ENCODE data around the gene BLOC1S5.

BLOC1S5 gene

GRCh38 chr6:8105791-8106190, 41.6 kb upstream of the BLOC1S5 start:
- peaks cover 14% of the 10 kb centered on the region for H3K79me2 ChIP-seq (ENCODE audit: low read length)
- H3K4me2 ChIP-seq (ENCODE audit: low read depth, low read length) = no peak overlapping the region
- no peak overlapping the region for H3K9ac ChIP-seq (ENCODE audit: low read length)
- H4K20me1 ChIP-seq (ENCODE audit: insufficient read depth, low read length) = no peaks in the 10 kb centered on the region
- H3K9me3 ChIP-seq (replicated peaks; ENCODE audit: insufficient read depth, low read length) = no peaks in the 10 kb centered on the region
- DNase-seq = no peak
- no peaks in the 10 kb centered on the region for H3K27me3 ChIP-seq (replicated peaks; ENCODE audit: insufficient read depth, low read length)
- H3K4me3 ChIP-seq (ENCODE audit: low read length) = no peak overlapping the region
- no peaks in the 10 kb centered on the region for H3K9me2 ChIP-seq (replicated peaks; ENCODE audit: insufficient read depth, low read length)
- TF ChIP-seq EZH2 (optimal IDR thresholded peaks at IDR 0.05; ENCODE audit: low read depth, low read length) (no peak), EZH2phosphoT487 (IDR thresholded peaks at IDR 0.05; ENCODE audit: low read length) (no peak)
- TF ChIP-seq, protein P1, sequence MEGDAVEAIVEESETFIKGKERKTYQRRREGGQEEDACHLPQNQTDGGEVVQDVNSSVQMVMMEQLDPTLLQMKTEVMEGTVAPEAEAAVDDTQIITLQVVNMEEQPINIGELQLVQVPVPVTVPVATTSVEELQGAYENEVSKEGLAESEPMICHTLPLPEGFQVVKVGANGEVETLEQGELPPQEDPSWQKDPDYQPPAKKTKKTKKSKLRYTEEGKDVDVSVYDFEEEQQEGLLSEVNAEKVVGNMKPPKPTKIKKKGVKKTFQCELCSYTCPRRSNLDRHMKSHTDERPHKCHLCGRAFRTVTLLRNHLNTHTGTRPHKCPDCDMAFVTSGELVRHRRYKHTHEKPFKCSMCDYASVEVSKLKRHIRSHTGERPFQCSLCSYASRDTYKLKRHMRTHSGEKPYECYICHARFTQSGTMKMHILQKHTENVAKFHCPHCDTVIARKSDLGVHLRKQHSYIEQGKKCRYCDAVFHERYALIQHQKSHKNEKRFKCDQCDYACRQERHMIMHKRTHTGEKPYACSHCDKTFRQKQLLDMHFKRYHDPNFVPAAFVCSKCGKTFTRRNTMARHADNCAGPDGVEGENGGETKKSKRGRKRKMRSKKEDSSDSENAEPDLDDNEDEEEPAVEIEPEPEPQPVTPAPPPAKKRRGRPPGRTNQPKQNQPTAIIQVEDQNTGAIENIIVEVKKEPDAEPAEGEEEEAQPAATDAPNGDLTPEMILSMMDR (IDR thresholded peaks at IDR 0.05; ENCODE audit: low read length) = no peak
- peaks cover 23% of the 10 kb centered on the region for H3K4me1 ChIP-seq (ENCODE audit: low read length)
- H3K36me3 ChIP-seq (replicated peaks; ENCODE audit: insufficient read depth, low read length) = no peaks in the 10 kb centered on the region
- H2AFZ ChIP-seq (ENCODE audit: low read length) = no peak overlapping the region
- H3F3A ChIP-seq (ENCODE audit: insufficient read depth, low read length) = peaks cover 15% of the 10 kb centered on the region
- H3K27ac ChIP-seq (ENCODE audit: low read length) = no peak overlapping the region

DNA sequence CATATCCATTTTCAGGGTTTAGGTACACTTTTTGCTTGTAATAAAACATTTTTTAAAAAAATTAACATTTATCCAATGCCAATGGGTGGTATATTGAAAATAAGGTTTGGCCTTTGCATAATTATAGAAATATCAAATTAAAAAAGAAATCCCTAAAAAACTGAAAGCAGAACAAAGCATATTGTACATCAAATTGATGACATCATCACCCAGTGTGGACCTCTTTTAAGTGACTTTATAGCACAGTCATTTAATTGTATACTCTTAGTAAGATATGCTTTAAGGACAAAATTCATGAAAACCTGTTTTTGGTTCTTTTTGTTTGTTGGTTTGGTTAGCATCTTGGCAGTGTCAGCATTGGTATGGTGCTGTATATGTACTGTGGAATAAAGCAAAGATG, 39.5 kb upstream of the BLOC1S5 start:
- H3K9me3 ChIP-seq (replicated peaks; ENCODE audit: insufficient read depth, low read length) = no peaks in the 10 kb centered on the region
- peaks cover 34% of the 10 kb centered on the region for H3K79me2 ChIP-seq (ENCODE audit: low read length)
- no peaks in the 10 kb centered on the region for H3K9me2 ChIP-seq (replicated peaks; ENCODE audit: insufficient read depth, low read length)
- H3K9ac ChIP-seq (ENCODE audit: low read length) = no peak overlapping the region
- peaks cover 8% of the 10 kb centered on the region; the same call in 1 of the 2 replicates for H3F3A ChIP-seq (ENCODE audit: insufficient read depth, low read length)
- peaks cover 9% of the 10 kb centered on the region; the same call in 1 of the 2 replicates for H3K4me1 ChIP-seq (ENCODE audit: low read length)
- H4K20me1 ChIP-seq (ENCODE audit: insufficient read depth, low read length) = no peaks in the 10 kb centered on the region
- no peaks in the 10 kb centered on the region for H3K27me3 ChIP-seq (replicated peaks; ENCODE audit: insufficient read depth, low read length)
- TF ChIP-seq EZH2 (optimal IDR thresholded peaks at IDR 0.05; ENCODE audit: low read depth, low read length) = no peak
- TF ChIP-seq, protein P1 (IDR thresholded peaks at IDR 0.05; ENCODE audit: low read length) = no peak
- no peak for TF ChIP-seq EZH2phosphoT487 (IDR thresholded peaks at IDR 0.05; ENCODE audit: low read length)
- H3K4me3 ChIP-seq (ENCODE audit: low read length) = no peak overlapping the region
- H3K27ac ChIP-seq (ENCODE audit: low read length) = no peak overlapping the region
- H3K36me3 ChIP-seq (replicated peaks; ENCODE audit: insufficient read depth, low read length) = no peaks in the 10 kb centered on the region
- no peak overlapping the region for H3K4me2 ChIP-seq (ENCODE audit: low read depth, low read length)
- H2AFZ ChIP-seq (ENCODE audit: low read length) = no peak overlapping the region
- no peak for DNase-seq

DNA sequence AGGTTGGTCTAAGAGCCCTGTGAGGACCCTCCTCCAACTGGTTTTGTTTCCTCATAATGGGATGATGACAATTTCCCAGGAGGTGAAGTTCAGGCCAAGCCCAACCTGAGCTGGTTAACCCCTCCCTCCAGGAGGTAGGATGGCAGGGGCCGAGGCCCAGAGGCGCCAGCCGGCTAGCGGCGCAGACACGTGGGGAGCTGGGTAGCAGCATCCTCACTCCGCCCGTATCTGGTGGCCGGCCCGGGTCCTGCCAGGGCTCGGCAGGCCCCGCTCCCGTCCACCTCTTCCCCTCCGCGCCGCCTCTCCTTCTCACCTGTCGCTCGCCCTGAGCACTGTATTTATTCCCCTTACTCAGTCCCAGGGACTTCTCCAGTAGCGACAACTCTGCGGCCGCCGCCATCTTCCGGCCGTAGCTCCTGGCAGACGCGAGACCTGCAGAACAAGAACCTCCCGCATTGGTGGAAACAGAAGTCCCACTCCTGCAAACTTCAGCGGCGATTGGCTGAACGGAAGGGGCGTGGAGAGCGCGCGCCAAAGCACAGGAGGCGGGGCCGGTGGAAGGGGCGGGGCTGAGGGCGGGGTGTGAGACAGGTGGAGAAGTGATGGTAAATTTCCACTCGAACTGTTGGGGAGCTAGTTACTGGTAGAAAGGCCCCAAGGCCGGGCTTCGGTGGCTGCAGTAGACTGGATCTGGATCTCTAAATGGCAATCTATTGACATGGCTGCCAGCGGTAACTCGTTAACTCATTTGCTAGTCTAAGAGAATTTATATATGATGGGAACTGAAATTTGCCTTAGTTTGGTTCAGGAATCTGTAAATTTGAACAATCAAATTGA, 38.2 kb upstream of the BLOC1S5 start, which contains the start of gene EEF1E1:
Gene EEF1E1 (minus strand): TSS at position 427 of the 837 bp plus-strand sequence. CDS start 27 bp downstream, at position 400.
- peak; percentile 96 for DNase-seq
- Histone ChIP-seq H3K79me2 (ENCODE audit: low read length) (peaks cover 48% of the 10 kb centered on the region), H3K27me3 (replicated peaks; ENCODE audit: insufficient read depth, low read length) (no peaks in the 10 kb centered on the region), H3K4me2 (ENCODE audit: low read depth, low read length) (peak within 1 kb of the TSS; percentile 90), H3F3A (ENCODE audit: insufficient read depth, low read length) (peaks cover 8% of the 10 kb centered on the region; the same call in 1 of the 2 replicates), H4K20me1 (ENCODE audit: insufficient read depth, low read length) (no peaks in the 10 kb centered on the region), H3K36me3 (replicated peaks; ENCODE audit: insufficient read depth, low read length) (0 out of 2 replicates have a peak, but pooled peaks cover 1% of the 10 kb centered on the region), H2AFZ (ENCODE audit: low read length) (peak within 1 kb of the TSS; percentile 71), H3K4me1 (ENCODE audit: low read length) (peaks cover 5% of the 10 kb centered on the region; the same call in 1 of the 2 replicates), H3K4me3 (ENCODE audit: low read length) (peak within 1 kb of the TSS; percentile 85), H3K9me3 (replicated peaks; ENCODE audit: insufficient read depth, low read length) (no peaks in the 10 kb centered on the region), H3K9ac (ENCODE audit: low read length) (peak within 1 kb of the TSS; percentile 77), H3K9me2 (replicated peaks; ENCODE audit: insufficient read depth, low read length) (no peaks in the 10 kb centered on the region), H3K27ac (ENCODE audit: low read length) (peak within 1 kb of the TSS; percentile 49; the same call in 1 of the 2 replicates)
- TF ChIP-seq EZH2 (optimal IDR thresholded peaks at IDR 0.05; ENCODE audit: low read depth, low read length) (no peak), EZH2phosphoT487 (IDR thresholded peaks at IDR 0.05; ENCODE audit: low read length) (no peak)
- TF ChIP-seq, protein P1 (IDR thresholded peaks at IDR 0.05; ENCODE audit: low read length) = no peak
